Measurements from ENCODE around the gene PPP2R5D.

The PPP2R5D gene

GRCh38 chr6:42963855-42964605, 20.3 kb upstream of the PPP2R5D start:
- no peak for DNase-seq

GRCh38 chr6:42966571-42966970, 17.8 kb upstream of the PPP2R5D start:
- DNase-seq, result no peak

DNA sequence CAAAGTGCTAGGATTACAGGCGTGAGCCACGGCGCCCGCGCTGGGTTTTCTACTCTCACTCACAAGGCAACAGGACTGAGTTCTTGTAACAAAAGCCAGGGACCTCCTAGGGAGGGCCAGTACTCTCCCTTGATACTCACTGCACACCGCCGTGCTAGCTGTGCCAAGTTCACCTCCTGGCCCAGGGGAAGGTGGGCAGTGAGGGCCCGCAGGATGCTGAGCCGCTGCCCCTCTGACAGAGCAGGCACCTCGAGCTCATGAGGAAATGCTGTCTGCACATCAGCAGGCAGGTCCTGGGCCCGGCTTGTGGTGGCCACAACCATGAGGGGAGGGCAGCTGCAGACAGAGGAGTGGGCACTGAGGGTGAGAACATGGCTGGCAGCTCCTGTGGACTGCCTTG, 17.1 kb upstream of the PPP2R5D start:
- DNase-seq, result no peak

DNA sequence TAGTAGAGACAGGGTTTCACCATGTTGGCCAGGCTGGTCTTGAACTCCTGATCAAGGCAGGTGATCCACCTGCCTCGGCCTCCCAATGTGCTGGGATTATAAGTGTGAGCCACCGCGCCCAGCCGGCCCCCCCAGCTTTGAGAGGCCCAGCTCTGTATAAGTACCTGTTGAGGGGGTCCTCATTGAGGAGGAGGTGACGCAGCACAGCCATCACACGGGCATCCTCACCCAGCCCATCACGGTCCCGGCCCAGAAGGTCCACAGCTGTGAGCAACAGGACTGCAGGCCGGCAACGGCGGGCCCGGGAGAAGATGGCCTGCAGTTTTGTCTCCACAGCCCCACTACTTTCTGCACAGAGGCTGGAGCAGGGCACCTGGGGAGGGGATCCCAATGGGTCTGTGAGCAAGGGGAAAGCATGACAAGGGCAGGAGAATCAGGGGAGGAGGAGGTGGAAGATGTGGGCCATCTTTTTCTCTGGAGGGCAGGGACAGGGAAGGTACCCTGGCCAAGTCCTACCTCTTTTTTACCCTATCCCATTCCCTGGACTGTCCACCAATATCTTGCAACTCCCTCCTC, 16.2 kb upstream of the PPP2R5D start:
- DNase-seq, result no peak

DNA sequence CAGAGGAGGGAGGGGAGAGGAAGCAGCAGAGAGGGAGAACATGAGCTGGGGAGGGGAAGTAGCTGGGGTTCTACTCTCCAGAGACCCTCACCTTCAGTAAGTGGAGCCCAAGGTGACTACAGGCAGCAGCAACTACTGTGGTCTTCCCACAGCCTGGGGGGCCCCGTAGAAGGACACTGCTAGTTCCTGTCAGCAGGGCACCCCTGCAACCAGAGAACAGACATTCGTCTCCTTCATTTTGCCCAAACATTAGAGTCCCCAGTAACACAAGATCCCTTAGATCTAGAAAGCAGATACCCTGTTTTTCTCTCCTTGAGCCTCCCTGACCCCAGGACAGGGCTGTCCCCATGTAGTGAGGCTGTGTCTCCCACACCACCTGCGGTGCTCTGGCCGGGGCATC, 15.6 kb upstream of the PPP2R5D start:
- DNase-seq, result no peak

DNA sequence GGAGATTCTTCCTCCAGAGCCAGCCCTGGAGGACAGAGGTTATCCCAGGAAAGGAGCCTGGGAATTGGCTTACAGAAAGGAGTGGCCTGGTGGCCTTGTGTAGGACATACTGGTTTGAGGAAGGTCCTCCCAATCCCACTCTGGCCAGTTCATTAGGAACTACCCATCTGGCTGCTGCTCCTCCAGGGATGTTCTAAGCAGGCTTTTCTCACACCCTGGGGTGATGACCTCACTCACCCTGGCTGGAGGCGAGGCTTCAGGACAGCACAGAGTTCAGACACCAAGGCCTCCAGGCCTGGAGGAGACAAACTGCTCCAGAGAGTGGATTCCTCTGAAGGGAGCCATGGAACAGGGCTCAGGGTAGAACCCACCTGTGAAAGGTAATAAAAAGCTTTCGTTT, 14.9 kb upstream of the PPP2R5D start:
- DNase-seq, result no peak

GRCh38 chr6:42969934-42970333, 14.4 kb upstream of the PPP2R5D start:
- DNase-seq, result no peak

- DNase-seq, result no peak
Measured at GRCh38 chr6:42970871-42971612, 13.3 kb upstream of the PPP2R5D start.

GRCh38 chr6:42971746-42972327, 12.5 kb upstream of the PPP2R5D start:
- DNase-seq, result no peak

GRCh38 chr6:42973926-42974325, 10.4 kb upstream of the PPP2R5D start:
- DNase-seq, result no peak

DNA sequence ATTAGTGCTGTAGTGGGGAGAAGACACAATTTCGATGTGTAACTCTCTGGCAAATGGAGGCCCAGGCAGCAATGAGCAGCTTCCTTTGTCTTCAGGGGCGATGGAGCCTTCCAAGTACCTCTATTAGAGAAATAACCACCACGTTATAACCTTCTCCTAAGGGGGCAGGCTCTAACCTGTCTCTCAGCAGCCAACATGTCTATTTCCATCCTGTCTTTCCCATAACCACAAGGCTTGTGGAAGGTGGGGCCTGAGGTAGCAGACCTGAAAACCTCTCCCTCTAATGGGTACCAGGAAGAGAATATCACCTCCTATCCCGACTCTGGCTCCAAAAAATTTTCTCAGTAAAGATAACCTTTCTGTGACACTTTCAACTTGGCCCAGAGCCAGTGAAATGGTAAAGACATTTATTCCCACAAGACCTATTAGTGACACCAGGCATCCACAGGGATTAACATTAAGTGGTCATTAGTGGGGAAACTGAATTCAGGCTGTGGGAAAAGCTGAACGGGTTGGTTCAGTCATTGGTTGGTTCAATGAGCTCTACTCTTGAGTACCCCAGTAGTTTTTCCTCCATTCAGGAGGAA, 9.4 kb upstream of the PPP2R5D start:
- no peak for DNase-seq

- DNase-seq, result no peak
Measured at GRCh38 chr6:42978487-42978838, 5.9 kb upstream of the PPP2R5D start.

- peak; percentile 80 for DNase-seq
Measured at GRCh38 chr6:42978839-42979522, 5.4 kb upstream of the PPP2R5D start, which contains the start of gene PEX6. Gene PEX6 (minus strand): TSS chr6:42979181. CDS start chr6:42979150, 31 bp downstream.

- no peak for DNase-seq
Measured at GRCh38 chr6:42979523-42980177, 4.7 kb upstream of the PPP2R5D start.

GRCh38 chr6:42981836-42982235, 2.5 kb upstream of the PPP2R5D start:
- no peak for DNase-seq

GRCh38 chr6:42984924-42985475, 630 bp downstream of the PPP2R5D start:
- no peak for DNase-seq

DNA sequence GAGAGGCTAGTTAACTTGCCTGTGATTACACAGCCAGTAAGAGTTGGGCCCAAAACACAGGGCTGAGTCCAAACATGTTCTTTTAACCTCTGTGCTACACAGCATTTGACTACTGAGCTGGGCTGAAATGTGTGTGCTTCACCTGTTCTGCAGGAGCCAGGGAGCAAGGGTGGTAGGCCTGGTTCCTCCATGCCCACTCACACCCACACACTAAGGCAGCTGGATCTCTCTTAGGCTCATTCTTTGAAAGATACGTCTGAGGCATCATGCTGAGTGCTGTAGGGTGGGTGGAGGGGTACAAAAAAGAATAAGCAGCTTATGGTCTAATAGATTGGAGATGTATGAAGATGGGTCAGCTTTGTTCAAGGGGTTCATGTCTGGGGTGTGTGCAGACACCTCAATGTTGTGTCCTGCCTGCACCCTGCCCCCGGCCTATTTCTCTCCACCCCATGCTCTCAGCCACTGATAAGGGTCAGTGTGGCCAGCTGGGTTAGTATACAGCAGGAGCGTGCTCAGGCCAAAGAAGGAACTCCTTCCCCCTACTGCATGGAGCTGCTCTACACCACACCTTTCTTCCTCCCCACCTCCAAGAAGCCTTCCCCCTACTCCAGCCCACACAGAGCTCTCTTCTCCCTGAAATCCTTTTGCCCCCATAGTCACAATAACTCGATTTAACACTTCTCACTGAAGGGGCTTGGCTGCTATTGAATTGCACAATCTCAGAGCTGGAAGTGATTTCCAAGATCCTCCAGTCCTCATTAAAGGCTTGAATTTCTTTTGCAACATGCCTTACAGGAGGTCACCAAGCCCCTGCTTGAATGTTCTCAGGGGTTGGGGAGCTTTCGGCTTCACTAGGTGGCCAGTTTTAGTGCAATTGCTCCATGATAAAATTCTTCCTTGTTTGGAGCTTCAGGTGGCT, 3.4 kb downstream of the PPP2R5D start:
- DNase-seq, result no peak

DNA sequence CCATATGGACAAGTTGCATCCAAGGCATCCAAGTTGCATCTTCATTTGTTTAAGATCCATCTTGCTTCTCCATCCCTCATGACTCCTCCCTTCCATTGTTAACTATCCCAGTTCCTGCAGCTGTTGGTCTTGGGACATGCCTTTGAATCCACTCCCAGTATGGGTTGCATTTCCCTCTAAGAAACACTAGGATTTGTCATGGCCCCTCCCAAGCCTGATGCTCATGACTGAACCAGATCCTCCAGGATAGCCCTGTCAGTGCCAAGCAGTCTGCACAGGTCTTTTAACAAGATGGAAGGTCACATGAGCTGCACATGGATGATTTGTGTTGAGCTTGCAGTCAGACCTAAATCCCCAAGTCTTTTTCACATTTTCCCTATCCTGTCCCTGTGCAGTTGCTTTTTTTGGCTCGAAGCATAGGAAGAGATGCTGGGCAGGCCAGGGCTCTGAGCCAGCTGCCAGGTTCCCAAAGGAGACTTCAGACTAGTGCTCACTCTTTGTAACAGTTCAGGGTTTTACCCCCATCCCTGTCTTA, 4.2 kb downstream of the PPP2R5D start:
- DNase-seq, result no peak

DNA sequence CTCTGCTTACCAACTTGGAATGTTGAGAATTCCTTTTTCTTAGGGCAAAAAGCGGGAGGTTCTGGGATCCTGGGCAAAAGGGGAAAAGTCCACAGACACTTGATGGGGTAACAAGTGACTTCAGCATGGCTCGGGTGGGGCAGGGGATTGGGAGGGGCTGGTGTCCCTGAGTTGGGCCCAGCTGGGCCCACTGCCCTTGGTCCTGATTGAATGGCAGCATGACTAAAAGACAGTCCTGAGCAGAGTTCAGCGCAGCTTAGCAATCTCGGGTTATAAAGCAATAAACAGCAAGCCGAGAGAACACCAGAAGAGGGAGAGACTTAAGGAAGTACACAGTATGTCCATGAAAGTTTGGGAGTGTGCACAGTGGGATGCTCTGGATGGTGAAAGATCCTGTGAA, 5.6 kb downstream of the PPP2R5D start:
- no peak for DNase-seq

- no peak for DNase-seq
Measured at GRCh38 chr6:42993445-42993844, 9.1 kb downstream of the PPP2R5D start.
